ENCODE data around the gene TP53AIP1. TPM values are rescaled to one million over a fixed set of nuclear protein-coding genes. Genes with fewer than 3 reads are reported as not detected.

Gene TP53AIP1
- total RNA-seq, 1 experiment from 2014 or later = not detected

DNA sequence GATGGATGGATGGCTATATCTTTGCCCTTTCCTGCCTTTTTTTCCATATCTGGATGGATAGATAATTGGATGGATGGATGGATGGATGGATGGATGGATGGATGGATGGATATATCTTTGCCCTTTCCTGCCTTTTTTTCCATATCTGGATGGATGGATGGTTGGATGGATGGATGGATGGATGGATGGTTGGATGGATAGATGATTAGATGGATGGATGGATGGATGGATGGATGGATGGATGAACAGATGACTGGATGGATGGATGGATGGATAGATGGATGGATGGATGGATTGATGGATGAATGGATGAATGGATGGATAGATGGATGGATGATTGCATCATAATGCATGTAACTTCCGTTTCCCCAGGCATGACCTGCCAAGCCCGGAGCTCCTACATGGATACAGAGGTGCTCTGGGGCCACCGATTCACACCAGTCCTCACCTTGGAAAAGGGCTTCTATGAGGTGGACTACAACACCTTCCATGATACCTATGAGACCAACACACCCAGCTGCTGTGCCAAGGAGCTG is 26.6 kb downstream of the TP53AIP1 start:
- Histone ChIP-seq H2BK15ac (ENCODE audit: low read depth, low read length) (no peak overlapping the region), H3K4ac (ENCODE audit: low read depth, low read length) (no peak overlapping the region), H2BK12ac (ENCODE audit: insufficient read length, low read depth, low read length) (no peak overlapping the region), H3K79me2 (ENCODE audit: insufficient read depth, low read length) (no peaks in the 10 kb centered on the region), H2BK120ac (ENCODE audit: low read depth, low read length, poor library complexity, severe bottlenecking) (no peak overlapping the region), H2BK20ac (ENCODE audit: low read depth, low read length, poor library complexity, severe bottlenecking) (no peak overlapping the region), H2AFZ (ENCODE audit: low read length) (no peak overlapping the region), H3K4me2 (ENCODE audit: insufficient read depth, insufficient read length, low read length) (no peak overlapping the region), H3K4me1 (ENCODE audit: insufficient read depth, low read length) (no peaks in the 10 kb centered on the region), H3K9me3 (ENCODE audit: control insufficient read depth, low read depth, low read length) (no peaks in the 10 kb centered on the region), H3K23me2 (ENCODE audit: insufficient read length, low read depth, low read length, poor library complexity, severe bottlenecking) (no peaks in the 10 kb centered on the region), H3K18ac (ENCODE audit: insufficient read length, low read depth, low read length) (no peak overlapping the region), H3T11ph (ENCODE audit: low read length) (no peak overlapping the region), H3K56ac (ENCODE audit: insufficient read length, low read depth, low read length) (no peak overlapping the region), H3K23ac (ENCODE audit: insufficient read length, low read depth, low read length) (no peak overlapping the region), H3K14ac (ENCODE audit: insufficient read depth, low read length) (no peak overlapping the region), H3K9ac (ENCODE audit: extremely low read depth, insufficient read length, low read length) (no peak overlapping the region), H4K20me1 (ENCODE audit: control insufficient read depth, insufficient read depth, insufficient read length) (no peaks in the 10 kb centered on the region), H3K27ac (ENCODE audit: insufficient read length, low read depth, low read length) (no peak overlapping the region), H4K91ac (ENCODE audit: insufficient read length, low read depth, low read length) (no peak overlapping the region), H3K79me1 (ENCODE audit: insufficient read depth, low read depth, low read length, poor library complexity, severe bottlenecking) (no peaks in the 10 kb centered on the region), H2AK5ac (ENCODE audit: insufficient read length, low read length) (no peak overlapping the region), H2BK5ac (ENCODE audit: insufficient read length, low read length) (no peak overlapping the region), H4K5ac (ENCODE audit: insufficient read length, low read depth, low read length) (no peak overlapping the region), H3K27me3 (ENCODE audit: insufficient read depth, low read length) (no peaks in the 10 kb centered on the region), H4K8ac (replicated peaks; ENCODE audit: insufficient read length, low read depth, low read length) (no peak overlapping the region)
- Mint-ChIP-seq H3K27me3 (ENCODE audit: low read depth) (peaks cover 63% of the 10 kb centered on the region), H3K36me3 (ENCODE audit: insufficient read depth in 1 of 3, low read depth in 3 of 3) (0 out of 7 replicates have a peak, but pooled peaks cover 0 to 4% (median 0%) of the 10 kb centered on the region in 3 experiments), H3K9me3 (peaks cover 0 to 7% of the 10 kb centered on the region in 2 experiments; a peak in 4 of 5 replicates), H3K4me1 (peaks cover 0 to 3% of the 10 kb centered on the region in 2 experiments; a peak in 1 of 4 replicates), H3K4me3 (no peak overlapping the region), H3K27ac (no peak overlapping the region)
- no peak for DNase-seq
- no CpG with 5 or more reads among the region's 3 CpGs for WGBS (ENCODE audit: extremely low coverage, insufficient read length, low lambda C conversion rate)
- TF ChIP-seq, protein P1, sequence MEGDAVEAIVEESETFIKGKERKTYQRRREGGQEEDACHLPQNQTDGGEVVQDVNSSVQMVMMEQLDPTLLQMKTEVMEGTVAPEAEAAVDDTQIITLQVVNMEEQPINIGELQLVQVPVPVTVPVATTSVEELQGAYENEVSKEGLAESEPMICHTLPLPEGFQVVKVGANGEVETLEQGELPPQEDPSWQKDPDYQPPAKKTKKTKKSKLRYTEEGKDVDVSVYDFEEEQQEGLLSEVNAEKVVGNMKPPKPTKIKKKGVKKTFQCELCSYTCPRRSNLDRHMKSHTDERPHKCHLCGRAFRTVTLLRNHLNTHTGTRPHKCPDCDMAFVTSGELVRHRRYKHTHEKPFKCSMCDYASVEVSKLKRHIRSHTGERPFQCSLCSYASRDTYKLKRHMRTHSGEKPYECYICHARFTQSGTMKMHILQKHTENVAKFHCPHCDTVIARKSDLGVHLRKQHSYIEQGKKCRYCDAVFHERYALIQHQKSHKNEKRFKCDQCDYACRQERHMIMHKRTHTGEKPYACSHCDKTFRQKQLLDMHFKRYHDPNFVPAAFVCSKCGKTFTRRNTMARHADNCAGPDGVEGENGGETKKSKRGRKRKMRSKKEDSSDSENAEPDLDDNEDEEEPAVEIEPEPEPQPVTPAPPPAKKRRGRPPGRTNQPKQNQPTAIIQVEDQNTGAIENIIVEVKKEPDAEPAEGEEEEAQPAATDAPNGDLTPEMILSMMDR (conservative IDR thresholded peaks at IDR 0.05) = no peak
